Ammon's horn (tissue), 1 donor: Measurements from ENCODE around the gene MPP7.

Experiments
- DNase-seq: peaks from one replicate; pipeline ENCODE4 v3.0.0-alpha.2; 2016; ENCODE audit warnings: low spot score

The MPP7 gene

DNA sequence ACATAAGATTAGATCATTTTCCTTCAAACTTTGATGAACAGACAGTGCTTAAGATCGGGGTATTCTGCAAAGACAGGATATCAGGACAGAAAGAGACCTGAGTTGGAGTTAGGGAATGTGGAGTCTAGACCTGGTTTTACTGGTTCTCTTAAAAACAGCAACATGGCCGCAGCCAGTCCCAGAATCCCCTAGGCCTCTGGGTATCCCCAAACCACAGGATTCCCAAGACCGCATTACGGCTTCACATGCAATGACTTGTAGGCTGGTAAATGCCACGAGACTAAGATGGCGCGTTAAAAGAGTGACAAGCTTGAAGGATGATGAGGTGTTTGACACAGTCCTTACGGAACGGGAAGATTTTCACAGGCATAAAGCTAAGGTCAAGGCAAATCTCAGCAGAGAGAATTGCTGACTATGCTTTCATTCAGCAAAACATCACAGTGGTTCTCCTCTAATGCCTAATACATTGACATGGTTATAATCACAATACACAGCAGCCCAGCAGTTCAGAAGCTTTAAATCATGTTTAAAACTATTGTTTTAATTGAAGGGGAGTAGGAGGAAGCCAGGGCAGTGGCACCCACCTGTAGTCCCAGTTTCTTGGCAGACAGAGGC is 32.9 kb downstream of the MPP7 start:
- DNase-seq = no peak

DNA sequence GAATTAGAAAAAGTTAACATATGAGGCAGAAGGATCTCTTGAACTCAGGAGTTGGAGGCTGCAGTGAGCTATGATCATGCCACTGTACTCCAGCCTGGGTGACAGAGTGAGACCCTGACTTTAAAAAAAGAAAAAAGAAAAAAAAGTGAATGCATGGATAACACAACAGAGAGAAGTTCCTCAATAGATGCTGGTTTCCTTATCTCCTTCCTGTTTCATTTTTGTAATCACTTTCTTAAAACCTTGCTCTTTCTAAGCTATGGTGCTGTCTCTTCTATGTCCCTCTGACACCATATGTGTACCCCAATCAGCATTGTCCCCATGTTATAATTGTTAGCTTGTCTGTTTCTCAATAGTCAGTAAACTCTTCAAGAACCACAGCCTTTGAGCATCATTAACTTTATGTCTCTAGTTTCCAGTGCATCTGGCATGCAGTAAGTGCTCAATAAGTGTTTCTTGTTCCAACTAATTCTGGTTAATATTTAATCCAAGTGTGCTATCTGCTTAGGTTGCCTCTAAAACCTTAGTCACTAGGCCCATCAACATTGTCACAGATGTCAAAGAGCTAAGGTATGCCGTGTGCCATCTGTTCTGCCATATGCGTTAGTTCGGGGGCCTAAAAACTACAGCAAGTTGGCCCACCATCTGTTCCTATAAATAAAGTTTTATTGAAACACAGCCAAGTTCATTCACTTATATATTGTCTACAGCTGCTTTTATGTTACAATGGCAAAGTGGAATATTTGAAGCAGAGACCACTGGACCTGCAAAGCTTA is 36.2 kb downstream of the MPP7 start:
- no peak for DNase-seq

DNA sequence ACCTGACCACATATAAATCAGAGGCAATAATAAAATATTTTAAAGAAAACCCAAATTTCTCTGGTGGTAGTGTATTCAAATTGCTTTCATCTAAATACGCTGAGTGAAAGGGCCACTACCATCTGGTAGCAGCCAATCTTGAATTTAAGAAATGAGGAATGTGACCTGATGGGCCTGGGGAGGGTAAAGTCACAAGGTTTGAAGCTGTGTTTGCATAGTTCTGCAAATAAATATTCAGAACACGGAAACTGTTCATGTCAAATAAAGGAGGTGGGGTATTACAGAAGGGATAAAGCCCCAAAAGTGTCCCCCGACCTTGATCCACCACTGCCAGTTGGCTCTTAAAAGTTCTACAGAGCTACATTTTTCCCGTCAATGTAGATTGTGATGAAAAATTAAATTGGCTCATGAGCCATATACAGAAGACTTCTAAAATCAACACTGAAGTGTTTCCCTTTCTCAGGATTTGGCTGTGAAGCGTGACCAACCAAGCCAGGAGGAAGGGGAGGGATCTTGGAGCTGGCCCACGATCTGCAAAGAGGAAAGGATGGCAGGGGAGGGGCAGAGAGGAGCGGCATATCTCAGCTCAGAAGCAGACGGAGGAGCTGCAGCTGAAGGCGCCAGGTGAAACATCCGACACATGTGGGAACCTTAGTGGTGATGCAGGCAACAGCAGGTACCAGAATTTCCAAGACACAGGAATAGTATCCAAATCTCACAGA is 39.6 kb downstream of the MPP7 start:
- no peak for DNase-seq

GRCh38 chr10:28256776-28257175 is 46.1 kb downstream of the MPP7 start:
- DNase-seq = no peak

DNA sequence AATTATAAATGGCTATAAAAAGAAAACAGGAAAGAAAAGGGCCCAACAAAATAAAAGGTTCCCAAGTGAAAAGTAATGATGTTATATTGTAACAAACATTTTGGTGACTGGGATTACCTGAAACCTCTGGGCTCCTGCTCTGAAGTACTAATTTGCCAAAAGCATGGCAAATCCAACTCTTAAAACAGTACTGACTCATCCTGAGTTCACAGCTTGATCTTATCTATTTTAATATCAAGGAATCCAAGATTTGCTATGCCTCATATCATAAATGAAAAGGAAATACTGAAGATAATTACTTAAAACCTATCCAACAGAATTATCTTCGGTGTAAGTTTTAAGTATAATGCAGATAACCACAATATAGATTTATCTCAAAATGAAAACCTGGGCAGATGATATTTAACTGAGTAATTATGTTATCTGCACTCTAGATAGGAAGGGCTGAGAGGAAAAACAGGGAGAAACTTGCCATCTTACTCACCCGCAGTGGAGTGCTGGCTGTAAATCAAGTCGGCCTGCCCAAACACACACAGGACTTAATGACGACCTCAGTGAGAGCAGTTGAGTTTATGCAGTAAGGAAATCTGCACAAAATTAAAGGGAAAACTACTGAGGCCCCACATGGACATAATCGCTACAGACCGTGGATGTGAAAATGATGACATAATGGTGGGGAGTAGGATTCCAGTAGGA is 48.4 kb downstream of the MPP7 start:
- DNase-seq = no peak

- no peak for DNase-seq
Measured at GRCh38 chr10:28253169-28253785, 49.6 kb downstream of the MPP7 start.
